ENCODE measurements around the gene INPPL1. TPM values are rescaled to one million over a fixed set of nuclear protein-coding genes. Genes with fewer than 3 reads are reported as not detected.

The INPPL1 gene
- total and polyA plus RNA-seq, 10 of the 15 experiments (the other 5 are each of a cell fraction or from before 2014, with no cell fraction given) = 0.47 to 116 (median 43.4) TPM

DNA sequence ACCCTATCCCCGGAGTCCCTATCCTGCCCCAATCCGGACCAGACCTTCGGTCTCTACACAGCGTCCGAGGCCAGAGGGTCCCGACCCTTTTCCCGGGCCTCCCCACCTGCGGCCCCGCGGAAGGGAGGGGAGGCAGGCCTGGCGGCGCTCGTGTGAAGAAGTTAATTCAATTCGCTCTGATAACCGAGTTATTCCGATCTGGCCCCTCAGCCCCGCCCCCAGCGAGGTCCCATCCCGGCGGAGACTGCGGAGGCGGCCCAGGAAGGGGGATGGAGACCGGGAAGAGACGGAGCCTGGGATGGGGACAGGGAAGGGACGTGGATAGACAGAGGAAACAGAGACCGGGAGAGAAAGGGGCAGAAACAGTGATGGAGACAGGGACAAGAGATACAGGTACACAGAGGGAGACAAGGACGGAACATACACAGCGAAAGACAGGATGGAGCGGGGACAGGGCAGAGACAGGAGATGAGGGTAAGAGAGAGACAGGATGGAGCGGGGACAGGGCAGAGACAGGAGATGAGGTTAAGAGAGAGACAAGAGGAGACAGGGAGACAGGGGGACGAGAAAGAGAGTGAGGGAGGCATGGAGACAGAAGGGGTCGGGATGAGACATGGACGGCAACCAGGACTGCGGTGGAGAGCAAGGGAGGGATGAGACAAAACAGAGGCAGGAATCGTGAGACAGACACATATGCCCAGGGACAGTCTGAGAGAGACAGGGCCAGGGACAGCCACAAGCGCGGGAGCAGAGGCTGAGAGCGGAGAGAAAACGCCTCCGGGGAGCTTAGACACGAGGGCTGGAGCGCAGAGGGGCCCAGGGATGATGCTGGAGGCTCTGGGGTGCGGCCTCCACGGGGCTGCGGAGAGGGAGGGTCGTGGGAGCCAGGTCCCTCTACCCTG lies 20.0 kb downstream of the INPPL1 start:
- Histone ChIP-seq H2AFZ (ENCODE audit: control insufficient read depth, low read depth, low read length) (no peak overlapping the region), H3K36me3 (ENCODE audit: control insufficient read depth in 2 of 2, insufficient read depth in 2 of 2, low read length in 1 of 2) (no peaks in the 10 kb centered on the region), H3K79me2 (ENCODE audit: control insufficient read depth, insufficient read depth, low read length) (no peaks in the 10 kb centered on the region), H3K4me3 (no peak overlapping the region), H4K20me1 (ENCODE audit: control insufficient read depth, insufficient read depth) (no peaks in the 10 kb centered on the region), H3K9me3 (replicated peaks; ENCODE audit: control insufficient read depth, insufficient read depth, low read length) (no peaks in the 10 kb centered on the region; the same call in 2 of the 3 replicates), H3K9ac (ENCODE audit: control insufficient read depth, insufficient read depth, low read length) (no peak overlapping the region), H3K27ac (ENCODE audit: control insufficient read depth, insufficient read depth) (no peak overlapping the region), H3K4me2 (ENCODE audit: control insufficient read depth, insufficient read depth) (no peak overlapping the region), H3K4me1 (ENCODE audit: control insufficient read depth, insufficient read depth, low read length) (no peaks in the 10 kb centered on the region), H3K27me3 (replicated peaks in 1 of 2; ENCODE audit: control insufficient read depth in 2 of 2, insufficient read depth in 2 of 2, low read length in 1 of 2) (peaks cover 11 to 26% of the 10 kb centered on the region in 2 experiments; a peak in 3 of 4 replicates)
- DNase-seq (ENCODE audit: low read depth, low spot score) (no peak), ATAC-seq (no peak), FAIRE-seq (no peak)
- 31% methylated on average over 45 of the region's 46 CpGs for WGBS (ENCODE audit: insufficient coverage, insufficient replicate concordance, low lambda C conversion rate, missing lambda C conversion rate)
- ChIA-PET POLR2A (no interaction called here), CTCF (no interaction called here), RAD21 (ENCODE audit: unreplicated experiment) (no interaction called here), SMC1A (ENCODE audit: uncharacterized antibody, unreplicated experiment) (no interaction called here)
- no TSS peak for BruUV-seq (replicated peaks)
- in situ Hi-C loops (cut with MboI) = no loop called here
- intact Hi-C loops (cut with micrococcal nuclease; ENCODE audit: unreplicated experiment) = no loop called here
- TF ChIP-seq TCF7 (IDR thresholded peaks at IDR 0.05; ENCODE audit: borderline replicate concordance) = no peak
- peak; percentile 86 for TF ChIP-seq SUZ12 (IDR thresholded peaks at IDR 0.05; ENCODE audit: unreplicated experiment)
- no peak for TF ChIP-seq POLR2A (IDR thresholded peaks at IDR 0.05; ENCODE audit: low read depth, low read length)
- TF ChIP-seq GABPA (IDR thresholded peaks at IDR 0.05; ENCODE audit: low read depth) = no peak

- no TSS peak for BruUV-seq (replicated peaks)
- SMC1A ChIA-PET (ENCODE audit: uncharacterized antibody, unreplicated experiment) = no interaction called here
- CTCF ChIA-PET = interaction anchor here (1.2 to 2.2 kb wide), 2 partner anchors 62 to 186 kb away, joined by 4 to 10 read pairs; no protein-coding TSS in a partner anchor
- Histone ChIP-seq H3K27ac (ENCODE audit: control insufficient read depth, insufficient read depth) (no peak overlapping the region), H3K4me3 (no peak overlapping the region), H3K9ac (ENCODE audit: control insufficient read depth, insufficient read depth, low read length) (no peak overlapping the region), H3K9me3 (replicated peaks; ENCODE audit: control insufficient read depth, insufficient read depth, low read length) (no peaks in the 10 kb centered on the region; the same call in 2 of the 3 replicates), H3K4me2 (ENCODE audit: control insufficient read depth, insufficient read depth) (no peak overlapping the region), H3K36me3 (ENCODE audit: control insufficient read depth in 2 of 2, insufficient read depth in 2 of 2, low read length in 1 of 2) (no peaks in the 10 kb centered on the region), H3K27me3 (replicated peaks in 1 of 2; ENCODE audit: control insufficient read depth in 2 of 2, insufficient read depth in 2 of 2, low read length in 1 of 2) (peaks cover 9 to 24% of the 10 kb centered on the region in 2 experiments; a peak in 3 of 4 replicates), H2AFZ (ENCODE audit: control insufficient read depth, low read depth, low read length) (no peak overlapping the region), H3K79me2 (ENCODE audit: control insufficient read depth, insufficient read depth, low read length) (no peaks in the 10 kb centered on the region), H4K20me1 (ENCODE audit: control insufficient read depth, insufficient read depth) (no peaks in the 10 kb centered on the region), H3K4me1 (ENCODE audit: control insufficient read depth, insufficient read depth, low read length) (no peaks in the 10 kb centered on the region)
- TF ChIP-seq CHD4 (IDR thresholded peaks at IDR 0.05) (no peak), IRF3 (IDR thresholded peaks at IDR 0.05) (no peak)
- no peak for DNase-seq (ENCODE audit: low read depth, low spot score)
- POLR2A ChIA-PET = no interaction called here
- 36% methylated on average over 19 of the region's 19 CpGs for WGBS (ENCODE audit: insufficient coverage, insufficient replicate concordance, low lambda C conversion rate, missing lambda C conversion rate)
- in situ Hi-C loops (cut with MboI) (no loop called here), intact Hi-C loops (cut with micrococcal nuclease; ENCODE audit: unreplicated experiment) (no loop called here)
- no peak for FAIRE-seq
- no peak for ATAC-seq
- RAD21 ChIA-PET (ENCODE audit: unreplicated experiment) = interaction anchor here (0.5 kb wide), 1 partner anchor 202 kb away, joined by 3 read pairs; no protein-coding TSS in a partner anchor
These were observed 20.8 kb downstream of the INPPL1 start for GRCh38 chr11:72245263-72245816.
